ENCODE data around the gene BLCAP. TPM values are rescaled to one million over a fixed set of nuclear protein-coding genes. Genes with fewer than 3 reads are reported as not detected.

The BLCAP gene
- total and polyA plus RNA-seq, 4 donors = 53.3 to 81.5 (median 55.2) TPM

GRCh38 chr20:37494301-37494700 lies 33.4 kb downstream of the BLCAP start:
- Histone ChIP-seq H3K4me3 (no peak overlapping the region), H3K27me3 (ENCODE audit: control insufficient read depth in 3 of 3, insufficient read depth in 3 of 3, low read length in 2 of 3) (no peaks in the 10 kb centered on the region), H3K36me3 (ENCODE audit: control insufficient read depth in 4 of 4, insufficient read depth in 4 of 4, low read length in 4 of 4) (peaks cover 0 to 5% (median 2%) of the 10 kb centered on the region in 4 donors), H3K27ac (ENCODE audit: low read depth in 1 of 2, low read length in 1 of 2) (no peak overlapping the region), H3K9me3 (ENCODE audit: control insufficient read depth in 4 of 4, insufficient read depth in 3 of 4, low read length in 3 of 4) (peaks cover 0 to 7% (median 0%) of the 10 kb centered on the region in 4 donors), H3K9ac (ENCODE audit: insufficient read depth in 1 of 2, low read length in 2 of 2) (no peak overlapping the region), H3K4me1 (ENCODE audit: control insufficient read depth in 5 of 5, insufficient read depth in 5 of 5, low read length in 5 of 5) (no peaks in the 10 kb centered on the region)
- no peak for TF ChIP-seq CTCF (IDR thresholded peaks at IDR 0.05; ENCODE audit: control extremely low read depth, extremely low read depth)
- ATAC-seq (ENCODE audit: insufficient read depth, low FRiP score) = no peak
- no peak for DNase-seq
- WGBS, 2 donors = 94 to 97% methylated on average over 8 of the region's 8 CpGs

- no peak for DNase-seq
- TF ChIP-seq CTCF (IDR thresholded peaks at IDR 0.05; ENCODE audit: control extremely low read depth, extremely low read depth) = no peak
- 86 to 88% methylated on average over 2 of the region's 2 CpGs for WGBS, 2 donors
- Histone ChIP-seq H3K4me1 (ENCODE audit: control insufficient read depth in 5 of 5, insufficient read depth in 5 of 5, low read length in 5 of 5) (no peaks in the 10 kb centered on the region), H3K9ac (ENCODE audit: insufficient read depth in 1 of 2, low read length in 2 of 2) (no peak overlapping the region), H3K9me3 (ENCODE audit: control insufficient read depth in 4 of 4, insufficient read depth in 3 of 4, low read length in 3 of 4) (peaks cover 0 to 7% (median 0%) of the 10 kb centered on the region in 4 donors), H3K4me3 (no peak overlapping the region), H3K27ac (ENCODE audit: low read depth in 1 of 2, low read length in 1 of 2) (no peak overlapping the region), H3K27me3 (ENCODE audit: control insufficient read depth in 3 of 3, insufficient read depth in 3 of 3, low read length in 2 of 3) (no peaks in the 10 kb centered on the region), H3K36me3 (ENCODE audit: control insufficient read depth in 4 of 4, insufficient read depth in 4 of 4, low read length in 4 of 4) (peaks cover 0 to 5% (median 2%) of the 10 kb centered on the region in 4 donors)
- ATAC-seq (ENCODE audit: insufficient read depth, low FRiP score) = no peak
Measured at GRCh38 chr20:37492945-37493344, 34.7 kb downstream of the BLCAP start.

GRCh38 chr20:37492096-37492625 lies 35.5 kb downstream of the BLCAP start:
- Histone ChIP-seq H3K27me3 (ENCODE audit: control insufficient read depth in 3 of 3, insufficient read depth in 3 of 3, low read length in 2 of 3) (no peaks in the 10 kb centered on the region), H3K4me1 (ENCODE audit: control insufficient read depth in 5 of 5, insufficient read depth in 5 of 5, low read length in 5 of 5) (no peaks in the 10 kb centered on the region), H3K4me3 (no peak overlapping the region), H3K9me3 (ENCODE audit: control insufficient read depth in 4 of 4, insufficient read depth in 3 of 4, low read length in 3 of 4) (peaks cover 0 to 7% (median 0%) of the 10 kb centered on the region in 4 donors), H3K9ac (ENCODE audit: insufficient read depth in 1 of 2, low read length in 2 of 2) (no peak overlapping the region), H3K27ac (ENCODE audit: low read depth in 1 of 2, low read length in 1 of 2) (no peak overlapping the region), H3K36me3 (ENCODE audit: control insufficient read depth in 4 of 4, insufficient read depth in 4 of 4, low read length in 4 of 4) (peaks cover 0 to 5% (median 2%) of the 10 kb centered on the region in 4 donors)
- WGBS, 2 donors = 91 to 94% methylated on average over 6 of the region's 6 CpGs
- ATAC-seq (ENCODE audit: insufficient read depth, low FRiP score) (no peak), DNase-seq (no peak)
- TF ChIP-seq CTCF (IDR thresholded peaks at IDR 0.05; ENCODE audit: control extremely low read depth, extremely low read depth) = no peak
